Loucy (cell line): ENCODE results near the gene TMEM208.
A peak's percentile ranks its signal among the peaks of the same experiment; 100 is the strongest.

Experiments used
- H2AFZ ChIP-seq: fragments of 200-600 bp; sonication (generic); 2 replicates; pipeline ENCODE4 v1.6.0; 2016; ENCODE audit warnings: antibody characterized with exemption, mild to moderate bottlenecking, low read length, moderate library complexity
- H3F3A ChIP-seq: fragments of 200-600 bp; 2 replicates; pipeline ENCODE4 v1.6.0; 2016; ENCODE audit warnings: antibody characterized with exemption, low read depth, mild to moderate bottlenecking
- H3K27me3 ChIP-seq: fragments of 200-600 bp; sonication (generic); 2 replicates; pipeline ENCODE4 v1.6.1; 2014; ENCODE audit warnings: low read length, mild to moderate bottlenecking; ENCODE audit not compliant: insufficient read depth, poor library complexity, severe bottlenecking
- H3K36me3 ChIP-seq: fragments of 200-600 bp; sonication (generic); 2 replicates; pipeline ENCODE4 v1.6.1; 2016; ENCODE audit warnings: low read length; ENCODE audit not compliant: insufficient read depth
- H3K4me1 ChIP-seq: fragments of 200-600 bp; sonication (generic); 2 replicates; pipeline ENCODE4 v1.5.1; 2014; ENCODE audit warnings: low read length, mild to moderate bottlenecking; ENCODE audit not compliant: insufficient read depth, poor library complexity, severe bottlenecking
- H3K4me2 ChIP-seq: fragments of 200-600 bp; sonication (generic); 2 replicates; pipeline ENCODE4 v1.6.0; 2014; ENCODE audit warnings: antibody characterized with exemption, low read length, low read depth, mild to moderate bottlenecking; ENCODE audit not compliant: poor library complexity, severe bottlenecking
- H3K4me3 ChIP-seq: fragments of 200-600 bp; sonication (generic); 2 replicates; pipeline ENCODE4 v1.5.1; 2014; ENCODE audit warnings: low read length, mild to moderate bottlenecking, mixed read lengths; ENCODE audit not compliant: poor library complexity, severe bottlenecking
- H3K79me2 ChIP-seq: fragments of 200-600 bp; sonication (generic); 2 replicates; pipeline ENCODE4 v1.6.1; 2014; ENCODE audit warnings: low read length; ENCODE audit not compliant: insufficient read depth
- H3K9ac ChIP-seq: fragments of 200-600 bp; sonication (generic); 2 replicates; pipeline ENCODE4 v1.6.0; 2014; ENCODE audit warnings: mild to moderate bottlenecking, low read depth, low read length, moderate library complexity; ENCODE audit not compliant: poor library complexity, severe bottlenecking
- H3K9me2 ChIP-seq: fragments of 200-600 bp; sonication (generic); replicated peaks from 2 replicates; pipeline ENCODE4 v1.6.1; 2016; ENCODE audit warnings: low read depth, low read length, mixed read lengths
- H3K9me3 ChIP-seq: fragments of 200-600 bp; sonication (generic); 2 replicates; pipeline ENCODE4 v1.6.1; 2014; ENCODE audit warnings: mild to moderate bottlenecking, antibody characterized with exemption, low read length, low read depth; ENCODE audit not compliant: insufficient read depth
- H4K20me1 ChIP-seq: fragments of 200-600 bp; sonication (generic); 2 replicates; pipeline ENCODE4 v1.6.0; 2014; ENCODE audit warnings: antibody characterized with exemption, low read length, mild to moderate bottlenecking; ENCODE audit not compliant: insufficient read depth, poor library complexity, severe bottlenecking
- EZH2phosphoT487 ChIP-seq: fragments of 200-600 bp; IDR thresholded peaks from 2 replicates; pipeline ENCODE4 v1.6.1; 2018; ENCODE audit warnings: antibody characterized with exemption, mild to moderate bottlenecking, moderate library complexity, borderline replicate concordance
- TF ChIP-seq, protein P1 (sequence below): fragments of 200-600 bp; sonication (generic); conservative IDR thresholded peaks from 2 replicates; pipeline ENCODE4 v1.5.1; 2014; ENCODE audit warnings: mild to moderate bottlenecking, antibody characterized with exemption, low read length

Gene TMEM208

GRCh38 chr16:67245186-67245585 lies 18.3 kb downstream of the TMEM208 start:
- Histone ChIP-seq H2AFZ (no peak overlapping the region), H3K9me3 (no peaks in the 10 kb centered on the region), H3K79me2 (peaks cover 52% of the 10 kb centered on the region; the same call in 1 of the 2 replicates), H3K9me2 (no peaks in the 10 kb centered on the region), H3K27me3 (no peaks in the 10 kb centered on the region), H3K4me3 (peak overlapping the region; percentile 88), H4K20me1 (peaks cover 19% of the 10 kb centered on the region), H3K9ac (peak overlapping the region; percentile 83), H3F3A (peaks cover 8% of the 10 kb centered on the region), H3K36me3 (no peaks in the 10 kb centered on the region), H3K4me2 (peak overlapping the region; percentile 99), H3K4me1 (peaks cover 79% of the 10 kb centered on the region)
- TF ChIP-seq, protein P1, sequence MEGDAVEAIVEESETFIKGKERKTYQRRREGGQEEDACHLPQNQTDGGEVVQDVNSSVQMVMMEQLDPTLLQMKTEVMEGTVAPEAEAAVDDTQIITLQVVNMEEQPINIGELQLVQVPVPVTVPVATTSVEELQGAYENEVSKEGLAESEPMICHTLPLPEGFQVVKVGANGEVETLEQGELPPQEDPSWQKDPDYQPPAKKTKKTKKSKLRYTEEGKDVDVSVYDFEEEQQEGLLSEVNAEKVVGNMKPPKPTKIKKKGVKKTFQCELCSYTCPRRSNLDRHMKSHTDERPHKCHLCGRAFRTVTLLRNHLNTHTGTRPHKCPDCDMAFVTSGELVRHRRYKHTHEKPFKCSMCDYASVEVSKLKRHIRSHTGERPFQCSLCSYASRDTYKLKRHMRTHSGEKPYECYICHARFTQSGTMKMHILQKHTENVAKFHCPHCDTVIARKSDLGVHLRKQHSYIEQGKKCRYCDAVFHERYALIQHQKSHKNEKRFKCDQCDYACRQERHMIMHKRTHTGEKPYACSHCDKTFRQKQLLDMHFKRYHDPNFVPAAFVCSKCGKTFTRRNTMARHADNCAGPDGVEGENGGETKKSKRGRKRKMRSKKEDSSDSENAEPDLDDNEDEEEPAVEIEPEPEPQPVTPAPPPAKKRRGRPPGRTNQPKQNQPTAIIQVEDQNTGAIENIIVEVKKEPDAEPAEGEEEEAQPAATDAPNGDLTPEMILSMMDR = no peak
- no peak for TF ChIP-seq EZH2phosphoT487

- H3F3A ChIP-seq = peaks cover 8% of the 10 kb centered on the region
- peak overlapping the region; percentile 99 for H3K4me2 ChIP-seq
- H3K36me3 ChIP-seq = no peaks in the 10 kb centered on the region
- peak overlapping the region; percentile 88 for H3K4me3 ChIP-seq
- H3K9me3 ChIP-seq = no peaks in the 10 kb centered on the region
- peaks cover 79% of the 10 kb centered on the region for H3K4me1 ChIP-seq
- H3K27me3 ChIP-seq = no peaks in the 10 kb centered on the region
- H2AFZ ChIP-seq = no peak overlapping the region
- H3K9ac ChIP-seq = peak overlapping the region; percentile 83
- H3K9me2 ChIP-seq = no peaks in the 10 kb centered on the region
- peaks cover 48% of the 10 kb centered on the region; the same call in 1 of the 2 replicates for H3K79me2 ChIP-seq
- H4K20me1 ChIP-seq = peaks cover 19% of the 10 kb centered on the region
- TF ChIP-seq, protein P1 = no peak
- TF ChIP-seq EZH2phosphoT487 = no peak
Observed at GRCh38 chr16:67245674-67246080, 18.7 kb downstream of the TMEM208 start.

- Histone ChIP-seq H2AFZ (peak overlapping the region; percentile 86), H3K79me2 (peaks cover 46% of the 10 kb centered on the region; the same call in 1 of the 2 replicates), H3F3A (peaks cover 8% of the 10 kb centered on the region)
Observed at GRCh38 chr16:67246081-67246755, 19.3 kb downstream of the TMEM208 start.

More at GRCh38 chr16:67246081-67246755, 19.3 kb downstream of the TMEM208 start:
- Histone ChIP-seq H3K9me2 (no peaks in the 10 kb centered on the region), H3K9me3 (no peaks in the 10 kb centered on the region), H3K4me3 (peak overlapping the region; percentile 88), H3K36me3 (no peaks in the 10 kb centered on the region), H3K4me1 (peaks cover 77% of the 10 kb centered on the region), H3K27me3 (no peaks in the 10 kb centered on the region), H4K20me1 (peaks cover 19% of the 10 kb centered on the region), H3K4me2 (peak overlapping the region; percentile 99), H3K9ac (peak overlapping the region; percentile 83)
- no peak for TF ChIP-seq EZH2phosphoT487
- TF ChIP-seq, protein P1 = peak; percentile 44
